ENCODE results near the gene IRF2BP1. TPM values are rescaled to one million over a fixed set of nuclear protein-coding genes. Genes with fewer than 3 reads are reported as not detected.

IRF2BP1 gene
- total RNA-seq, 1 experiment from 2014 or later = 36.9 TPM

GRCh38 chr19:45906221-45906620 is 20.3 kb upstream of the IRF2BP1 start:
- H3K4me3 Mint-ChIP-seq (ENCODE audit: low read depth, unreplicated experiment) = no peak overlapping the region
- H3K27ac Mint-ChIP-seq (ENCODE audit: unreplicated experiment) = no peak overlapping the region
- H3K9me3 Mint-ChIP-seq (ENCODE audit: low read depth, unreplicated experiment) = no peaks in the 10 kb centered on the region
- TF ChIP-seq CTCF (IDR thresholded peaks at IDR 0.05; ENCODE audit: unreplicated experiment) = no peak
- no peak for DNase-seq
- BruUV-seq (replicated peaks) = no TSS peak
- CTCF ChIA-PET = interaction anchor here (0.7 kb wide), 1 partner anchor 33 kb away, joined by 3 read pairs; no protein-coding TSS in a partner anchor
- no peaks in the 10 kb centered on the region for H3K4me1 Mint-ChIP-seq (ENCODE audit: low read depth, unreplicated experiment)
- peaks cover 19% of the 10 kb centered on the region for H3K36me3 Mint-ChIP-seq (ENCODE audit: insufficient read depth, unreplicated experiment)
- intact Hi-C loops (cut with micrococcal nuclease; ENCODE audit: unreplicated experiment) = no loop called here
- peaks cover 47% of the 10 kb centered on the region for H3K27me3 Mint-ChIP-seq (ENCODE audit: unreplicated experiment)

GRCh38 chr19:45905011-45905410 is 19.1 kb upstream of the IRF2BP1 start:
- Mint-ChIP-seq H3K36me3 (ENCODE audit: insufficient read depth, unreplicated experiment) (peaks cover 25% of the 10 kb centered on the region), H3K9me3 (ENCODE audit: low read depth, unreplicated experiment) (no peaks in the 10 kb centered on the region), H3K4me3 (ENCODE audit: low read depth, unreplicated experiment) (no peak overlapping the region), H3K27me3 (ENCODE audit: unreplicated experiment) (peaks cover 34% of the 10 kb centered on the region), H3K27ac (ENCODE audit: unreplicated experiment) (no peak overlapping the region), H3K4me1 (ENCODE audit: low read depth, unreplicated experiment) (no peaks in the 10 kb centered on the region)
- intact Hi-C loops (cut with micrococcal nuclease; ENCODE audit: unreplicated experiment) = no loop called here
- TF ChIP-seq CTCF (IDR thresholded peaks at IDR 0.05; ENCODE audit: unreplicated experiment) = no peak
- BruUV-seq (replicated peaks) = no TSS peak
- CTCF ChIA-PET = no interaction called here
- no peak for DNase-seq

- Mint-ChIP-seq H3K27me3 (ENCODE audit: unreplicated experiment) (peaks cover 14% of the 10 kb centered on the region), H3K4me3 (ENCODE audit: low read depth, unreplicated experiment) (peak overlapping the region; percentile 98), H3K36me3 (ENCODE audit: insufficient read depth, unreplicated experiment) (peaks cover 36% of the 10 kb centered on the region), H3K9me3 (ENCODE audit: low read depth, unreplicated experiment) (no peaks in the 10 kb centered on the region), H3K4me1 (ENCODE audit: low read depth, unreplicated experiment) (no peaks in the 10 kb centered on the region), H3K27ac (ENCODE audit: unreplicated experiment) (peak overlapping the region; percentile 78)
- peak; percentile 99 for DNase-seq
- intact Hi-C loops (cut with micrococcal nuclease; ENCODE audit: unreplicated experiment) = no loop called here
- BruUV-seq (replicated peaks) = no TSS peak
- CTCF ChIA-PET = interaction anchor here (0.6 to 2.2 kb wide), 15 partner anchors 12 to 329 kb away, joined by 3 to 8 read pairs (median 4); partner anchors contain the start of genes CCDC61, FOXA3, IRF2BP1 and SYMPK
- no peak for TF ChIP-seq CTCF (IDR thresholded peaks at IDR 0.05; ENCODE audit: unreplicated experiment)
Observed at GRCh38 chr19:45902651-45903625, 17.0 kb upstream of the IRF2BP1 start.

GRCh38 chr19:45901912-45902650 is 16.1 kb upstream of the IRF2BP1 start, which contains the start of gene MYPOP:
TSS of gene MYPOP (minus strand) at chr19:45902613. CDS start at chr19:45901773, 840 bp downstream.
- no TSS peak for BruUV-seq (replicated peaks)
- H3K27ac Mint-ChIP-seq (ENCODE audit: unreplicated experiment) = peak within 1 kb of the TSS; percentile 78
- intact Hi-C loops (cut with micrococcal nuclease; ENCODE audit: unreplicated experiment) = no loop called here
- peak within 1 kb of the TSS; percentile 98 for H3K4me3 Mint-ChIP-seq (ENCODE audit: low read depth, unreplicated experiment)
- no peaks in the 10 kb centered on the region for H3K9me3 Mint-ChIP-seq (ENCODE audit: low read depth, unreplicated experiment)
- peaks cover 36% of the 10 kb centered on the region for H3K36me3 Mint-ChIP-seq (ENCODE audit: insufficient read depth, unreplicated experiment)
- no peak for DNase-seq
- H3K4me1 Mint-ChIP-seq (ENCODE audit: low read depth, unreplicated experiment) = no peaks in the 10 kb centered on the region
- CTCF ChIA-PET = interaction anchor here (0.6 to 2.2 kb wide), 11 partner anchors 13 to 132 kb away, joined by 3 to 8 read pairs (median 4); partner anchors contain the start of genes CCDC61, FOXA3 and IRF2BP1
- TF ChIP-seq CTCF (IDR thresholded peaks at IDR 0.05; ENCODE audit: unreplicated experiment) = no peak
- peaks cover 13% of the 10 kb centered on the region for H3K27me3 Mint-ChIP-seq (ENCODE audit: unreplicated experiment)
